GM13976 (cell line): ENCODE results near the gene KDM3A.

Experiments
- DNase-seq: peaks from one replicate; pipeline ENCODE4 v3.0.0; 2012; ENCODE audit warnings: low spot score
- CTCF ChIP-seq: IDR thresholded peaks from 2 replicates; pipeline ENCODE4 v1.5.1; 2012; ENCODE audit warnings: borderline replicate concordance, mild to moderate bottlenecking; ENCODE audit not compliant: insufficient read depth; ENCODE audit errors: extremely low read depth, missing control alignments, control extremely low read depth
- in situ Hi-C: fragments of 300-500 bp; cut with MboI; formaldehyde crosslinking; loops from one replicate; pipeline ENCODE4 v1.12.0; 2022; ENCODE audit warnings: low sequenced_read_pairs, mixed read lengths, inconsistent platforms; ENCODE audit not compliant: unreplicated experiment

The KDM3A gene

GRCh38 chr2:86510436-86510933 is 69.3 kb downstream of the KDM3A start:
- TF ChIP-seq CTCF = no peak
- DNase-seq = no peak
- in situ Hi-C loops = no loop called here

- DNase-seq = no peak
- TF ChIP-seq CTCF = no peak
- in situ Hi-C loops = no loop called here
Measured at GRCh38 chr2:86512034-86512433, 70.9 kb downstream of the KDM3A start.

GRCh38 chr2:86512892-86513291 is 71.7 kb downstream of the KDM3A start:
- in situ Hi-C loops = no loop called here
- no peak for DNase-seq
- no peak for TF ChIP-seq CTCF

GRCh38 chr2:86513948-86514660 is 72.9 kb downstream of the KDM3A start:
- DNase-seq = no peak
- in situ Hi-C loops = no loop called here
- no peak for TF ChIP-seq CTCF

- DNase-seq = no peak
- in situ Hi-C loops = no loop called here
- TF ChIP-seq CTCF = no peak
Measured at GRCh38 chr2:86518481-86518880, 77.3 kb downstream of the KDM3A start.

- no peak for TF ChIP-seq CTCF
- no peak for DNase-seq
- in situ Hi-C loops = no loop called here
Measured at GRCh38 chr2:86519349-86519748, 78.2 kb downstream of the KDM3A start.

- in situ Hi-C loops = no loop called here
- TF ChIP-seq CTCF = no peak
- DNase-seq = no peak
Measured at GRCh38 chr2:86520153-86520552, 79.0 kb downstream of the KDM3A start.
